B cell (primary cell): ENCODE data around the gene ZNF365. TPM values are rescaled to one million over a fixed set of nuclear protein-coding genes. Genes with fewer than 3 reads are reported as not detected.

Source experiments
- ATAC-seq: fragments of 200-7000 bp; cut with Tn5 transposase; one replicate; pipeline ENCODE4 v1.10.0; 2021; ENCODE audit warnings: low read depth, mild to moderate bottlenecking, moderate number of reproducible peaks, moderate library complexity
- CTCF ChIA-PET: fragments of 350-600 bp; sonication (Branson Sonifier 250); formaldehyde crosslinking; loops from one replicate; lab custom pipeline; 2021; ENCODE audit warnings: antibody characterized with exemption, inconsistent platforms; lab: Charles Lee
- POLR2A ChIA-PET: fragments of 350-600 bp; sonication (Branson Sonifier 250); formaldehyde crosslinking; loops from one replicate; lab custom pipeline; 2021; ENCODE audit warnings: antibody characterized with exemption; lab: Charles Lee
- DNase-seq: peaks from one replicate; pipeline ENCODE4 v3.0.0; 2013
- H2AFZ ChIP-seq: 2 replicates; pipeline ENCODE4 v1.6.1; 2012; ENCODE audit warnings: mild to moderate bottlenecking, low read depth, low read length; ENCODE audit not compliant: insufficient read depth, poor library complexity, severe bottlenecking
- H3K27ac ChIP-seq, 2 donors: 1 replicate in 1 of 2; 2 replicates in 1 of 2; pipeline ENCODE4 v1.5.1; 2012 to 2013; ENCODE audit warnings: low read length in 2 of 2, mild to moderate bottlenecking in 2 of 2, moderate library complexity in 1 of 2
- H3K27me3 ChIP-seq, 4 experiments: fragments of 200-600 bp in 1 of 4; sonication (generic) in 1 of 4; replicated peaks in 1 of 4; 1 replicate in 2 of 4; 2 replicates in 2 of 4; pipeline versions ENCODE4 v1.6.1 to v1.7.0; 2013 to 2016; ENCODE audit warnings: low read length in 3 of 4, mild to moderate bottlenecking in 2 of 4, mixed read lengths in 1 of 4, moderate library complexity in 1 of 4; ENCODE audit not compliant: insufficient read depth in 4 of 4, control insufficient read depth in 3 of 4; ENCODE audit errors: control extremely low read depth in 1 of 4
- H3K36me3 ChIP-seq, 2 experiments: replicated peaks in 1 of 2; 1 replicate in 1 of 2; 2 replicates in 1 of 2; pipeline versions ENCODE4 v1.6.1 to v1.7.1; 2013; ENCODE audit warnings: low read length in 1 of 2; ENCODE audit not compliant: insufficient read depth in 2 of 2, control insufficient read depth in 1 of 2; ENCODE audit errors: control extremely low read depth in 1 of 2, extremely low read depth in 1 of 2
- H3K4me1 ChIP-seq, 2 donors: fragments of 200-600 bp in 1 of 2; sonication (generic) in 1 of 2; 1 replicate in 1 of 2; 2 replicates in 1 of 2; pipeline versions ENCODE4 v1.5.1 to v1.6.1; 2013 to 2017; ENCODE audit warnings: low read length in 2 of 2; ENCODE audit not compliant: control insufficient read depth in 2 of 2, insufficient read depth in 2 of 2
- H3K4me2 ChIP-seq: replicated peaks from 2 replicates; pipeline ENCODE3; 2012; ENCODE audit warnings: mild to moderate bottlenecking, low read depth, low read length; ENCODE audit not compliant: poor library complexity, severe bottlenecking
- H3K4me3 ChIP-seq, 5 experiments: fragments of 200-600 bp in 1 of 5; sonication (generic) in 1 of 5; 1 replicate in 3 of 5; 2 replicates in 2 of 5; pipeline versions ENCODE4 v1.5.1 to v1.7.0; 2011 to 2016; ENCODE audit warnings: low read length in 4 of 5, mild to moderate bottlenecking in 4 of 5, low read depth in 2 of 5, control low read depth in 1 of 5, moderate library complexity in 1 of 5; ENCODE audit not compliant: insufficient read depth in 1 of 5; ENCODE audit errors: control extremely low read depth in 1 of 5, extremely low read depth in 1 of 5
- H3K79me2 ChIP-seq: fragments of 200-600 bp; sonication (generic); one replicate; pipeline ENCODE4 v1.6.0; 2016; ENCODE audit warnings: low read length; ENCODE audit not compliant: control insufficient read depth, insufficient read depth
- H3K9ac ChIP-seq: fragments of 200-600 bp; sonication (generic); 2 replicates; pipeline ENCODE4 v1.6.1; 2017; ENCODE audit warnings: mild to moderate bottlenecking, low read length, moderate library complexity
- H3K9me3 ChIP-seq, 3 donors: one replicate each; pipeline versions ENCODE4 v1.6.1 to v1.7.1; 2013; ENCODE audit warnings: low read length in 2 of 3; ENCODE audit not compliant: control insufficient read depth in 2 of 3, insufficient read depth in 1 of 3; ENCODE audit errors: control extremely low read depth in 1 of 3
- H4K20me1 ChIP-seq: 2 replicates; pipeline ENCODE4 v1.6.0; 2012; ENCODE audit warnings: mild to moderate bottlenecking, low read length; ENCODE audit not compliant: insufficient read depth, control insufficient read depth, poor library complexity, severe bottlenecking
- H3K27ac Mint-ChIP-seq: one replicate; pipeline ENCODE4 v1.8.0; 2021; ENCODE audit warnings: mixed read lengths
- H3K27me3 Mint-ChIP-seq: one replicate; pipeline ENCODE4 v1.8.0; 2021; ENCODE audit warnings: mixed read lengths
- H3K4me1 Mint-ChIP-seq: one replicate; pipeline ENCODE4 v1.8.0; 2021; ENCODE audit warnings: mixed read lengths
- H3K4me3 Mint-ChIP-seq: one replicate; pipeline ENCODE4 v1.8.0; 2021; ENCODE audit warnings: mixed read lengths
- H3K9me3 Mint-ChIP-seq: one replicate; pipeline ENCODE4 v1.8.0; 2022; ENCODE audit warnings: mixed read lengths; ENCODE audit not compliant: insufficient read depth
- EZH2 ChIP-seq: IDR thresholded peaks from 2 replicates; pipeline ENCODE4 v1.6.1; 2012; ENCODE audit warnings: borderline replicate concordance, low read depth, mild to moderate bottlenecking, moderate library complexity, low read length; ENCODE audit not compliant: insufficient read depth, poor library complexity, severe bottlenecking
- WGBS: methylation state at CpG from one replicate; pipeline ENCODE4 v1.1.5; 2013; ENCODE audit warnings: missing lambda C conversion rate; ENCODE audit not compliant: insufficient coverage; 5-methylcytosine and 5-hydroxymethylcytosine counted together
- intact Hi-C: fragments of 100-400 bp; cut with micrococcal nuclease; formaldehyde crosslinking; loops from one replicate; pipeline ENCODE4 v1.10.0; 2022
- polyA plus RNA-seq: library from polyadenylated mRNA; depleted of rRNA; stranded (reverse); fragments of >200 nt; gene quantifications from 2 replicates; pipeline ENCODE4 v1.2.3, GENCODE V29; 2012
- total RNA-seq, 2 donors: library from RNA; stranded (reverse); fragments of 120-200 nt in 1 of 2; gene quantifications; 1 replicate in 1 of 2; 2 replicates in 1 of 2; pipeline versions ENCODE4 v1.2.3 to v1.2.4, GENCODE V29; 2013 to 2022
- TF ChIP-seq, protein P1 (sequence below): fragments of 200-600 bp; IDR thresholded peaks from one replicate; pipeline ENCODE4 v1.8.0; 2022; ENCODE audit warnings: antibody characterized with exemption, mild to moderate bottlenecking

The ZNF365 gene
- total and polyA plus RNA-seq, 2 donors (not counting 1 experiment from before 2014, with no cell fraction given): 0.06 to 0.34 TPM

GRCh38 chr10:62443866-62444265 lies 69.7 kb downstream of the ZNF365 start:
- TF ChIP-seq, protein P1, sequence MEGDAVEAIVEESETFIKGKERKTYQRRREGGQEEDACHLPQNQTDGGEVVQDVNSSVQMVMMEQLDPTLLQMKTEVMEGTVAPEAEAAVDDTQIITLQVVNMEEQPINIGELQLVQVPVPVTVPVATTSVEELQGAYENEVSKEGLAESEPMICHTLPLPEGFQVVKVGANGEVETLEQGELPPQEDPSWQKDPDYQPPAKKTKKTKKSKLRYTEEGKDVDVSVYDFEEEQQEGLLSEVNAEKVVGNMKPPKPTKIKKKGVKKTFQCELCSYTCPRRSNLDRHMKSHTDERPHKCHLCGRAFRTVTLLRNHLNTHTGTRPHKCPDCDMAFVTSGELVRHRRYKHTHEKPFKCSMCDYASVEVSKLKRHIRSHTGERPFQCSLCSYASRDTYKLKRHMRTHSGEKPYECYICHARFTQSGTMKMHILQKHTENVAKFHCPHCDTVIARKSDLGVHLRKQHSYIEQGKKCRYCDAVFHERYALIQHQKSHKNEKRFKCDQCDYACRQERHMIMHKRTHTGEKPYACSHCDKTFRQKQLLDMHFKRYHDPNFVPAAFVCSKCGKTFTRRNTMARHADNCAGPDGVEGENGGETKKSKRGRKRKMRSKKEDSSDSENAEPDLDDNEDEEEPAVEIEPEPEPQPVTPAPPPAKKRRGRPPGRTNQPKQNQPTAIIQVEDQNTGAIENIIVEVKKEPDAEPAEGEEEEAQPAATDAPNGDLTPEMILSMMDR: no peak
- TF ChIP-seq EZH2: no peak
- Histone ChIP-seq H3K27ac (no peak overlapping the region), H3K9me3 (no peaks in the 10 kb centered on the region), H3K9ac (no peak overlapping the region), H3K36me3 (no peaks in the 10 kb centered on the region), H3K79me2 (no peaks in the 10 kb centered on the region), H4K20me1 (no peaks in the 10 kb centered on the region), H3K4me1 (no peaks in the 10 kb centered on the region), H2AFZ (no peak overlapping the region), H3K4me3 (no peak overlapping the region), H3K27me3 (peaks cover 0 to 2% (median 0%) of the 10 kb centered on the region in 4 experiments), H3K4me2 (no peak overlapping the region)
- Mint-ChIP-seq H3K27ac (peak overlapping the region; percentile 10), H3K27me3 (peaks cover 3% of the 10 kb centered on the region), H3K4me3 (no peak overlapping the region), H3K9me3 (no peaks in the 10 kb centered on the region), H3K4me1 (no peaks in the 10 kb centered on the region)
- intact Hi-C loops: no loop called here
- CTCF ChIA-PET: interaction anchor here (1.0 to 1.3 kb wide), 2 partner anchors 17 to 640 kb away, joined by 3 read pairs; no protein-coding TSS in a partner anchor
- DNase-seq (no peak), ATAC-seq (no peak)
- POLR2A ChIA-PET: no interaction called here

GRCh38 chr10:62446627-62447026 lies 72.5 kb downstream of the ZNF365 start:
- no peaks in the 10 kb centered on the region for H3K79me2 ChIP-seq
- Mint-ChIP-seq H3K4me3 (no peak overlapping the region), H3K27me3 (peaks cover 3% of the 10 kb centered on the region), H3K9me3 (no peaks in the 10 kb centered on the region), H3K4me1 (peaks cover 15% of the 10 kb centered on the region), H3K27ac (no peak overlapping the region)
- intact Hi-C loops: no loop called here
- no peaks in the 10 kb centered on the region for H3K9me3 ChIP-seq
- no peak overlapping the region for H2AFZ ChIP-seq
- no peak overlapping the region for H3K9ac ChIP-seq
- ATAC-seq: no peak
- DNase-seq: no peak
- H3K4me3 ChIP-seq: no peak overlapping the region
- POLR2A ChIA-PET: no interaction called here
- peaks cover 9 to 13% of the 10 kb centered on the region in 2 donors for H3K4me1 ChIP-seq
- no peak overlapping the region for H3K4me2 ChIP-seq
- 88% methylated on average over 4 of the region's 5 CpGs for WGBS
- H4K20me1 ChIP-seq: no peaks in the 10 kb centered on the region
- H3K27ac ChIP-seq: no peak overlapping the region
- peaks cover 0 to 2% (median 0%) of the 10 kb centered on the region in 4 experiments for H3K27me3 ChIP-seq
- TF ChIP-seq, protein P1: no peak
- TF ChIP-seq EZH2: no peak
- CTCF ChIA-PET: interaction anchor here (1.0 to 4.4 kb wide), 3 partner anchors 8 to 147 kb away, joined by 3 to 27 read pairs (median 4); no protein-coding TSS in a partner anchor
- H3K36me3 ChIP-seq: no peaks in the 10 kb centered on the region
